IPS-18c (cell line): ENCODE results near the gene GRK3.

Experiments
- H3K4me3 ChIP-seq: 2 replicates; pipeline ENCODE4 v1.7.0; 2013; ENCODE audit warnings: low read depth, mild to moderate bottlenecking, low read length, moderate library complexity; ENCODE audit not compliant: insufficient read depth
- H3K9me3 ChIP-seq: one replicate; pipeline ENCODE4 v1.6.1; 2013; ENCODE audit warnings: mild to moderate bottlenecking, low read length, moderate library complexity; ENCODE audit not compliant: control insufficient read depth, insufficient read depth

Gene GRK3

DNA sequence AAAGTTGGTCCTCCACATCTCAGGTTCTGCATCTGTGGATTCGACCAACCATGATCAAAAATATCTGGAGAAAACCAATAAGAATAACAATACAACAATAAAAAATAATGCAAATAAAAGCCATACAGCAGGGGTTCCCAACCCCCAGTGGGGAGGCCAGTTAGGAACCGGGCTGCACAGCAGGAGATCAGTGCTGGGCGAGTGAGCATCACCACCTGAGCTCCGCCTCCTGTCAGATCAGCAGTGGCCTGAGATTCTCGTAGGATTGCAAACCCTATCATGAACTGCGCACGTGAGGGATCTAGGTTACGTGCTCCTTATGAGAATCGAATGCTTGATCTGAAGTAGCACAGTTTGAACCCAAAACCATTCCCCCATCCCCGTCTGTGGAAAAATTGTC, 152.2 kb downstream of the GRK3 start:
- H3K4me3 ChIP-seq = no peak overlapping the region
- no peaks in the 10 kb centered on the region for H3K9me3 ChIP-seq

DNA sequence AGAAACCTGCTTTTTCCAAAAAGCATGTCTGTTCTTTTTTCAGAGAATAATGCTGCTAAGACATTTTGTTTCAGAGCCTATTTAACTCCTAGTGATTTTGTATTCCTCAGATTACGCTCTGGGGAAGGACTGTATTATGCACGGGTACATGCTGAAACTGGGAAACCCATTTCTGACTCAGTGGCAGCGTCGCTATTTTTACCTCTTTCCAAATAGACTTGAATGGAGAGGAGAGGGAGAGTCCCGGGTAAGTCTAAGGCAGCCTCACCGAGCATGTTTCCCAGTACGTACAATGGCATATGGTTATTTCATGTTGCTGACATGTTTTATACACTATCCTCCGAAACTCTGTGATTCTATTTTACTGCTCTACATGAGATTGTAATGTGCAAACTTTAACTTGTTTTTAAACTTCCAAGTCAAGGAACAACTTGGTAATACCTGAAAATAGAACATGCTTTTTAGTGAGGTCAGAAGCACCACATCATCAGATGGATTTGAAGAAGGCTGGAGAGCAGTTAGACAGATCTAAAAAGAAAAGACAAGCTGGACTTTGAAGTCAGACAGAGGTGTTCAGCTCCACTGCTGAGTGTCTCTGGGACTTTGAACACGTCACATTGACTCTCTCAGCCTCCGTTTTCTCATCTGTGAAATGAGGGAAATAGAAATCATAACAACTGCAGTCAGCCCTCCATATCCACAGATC, 153.8 kb downstream of the GRK3 start:
- Histone ChIP-seq H3K4me3 (no peak overlapping the region), H3K9me3 (no peaks in the 10 kb centered on the region)

DNA sequence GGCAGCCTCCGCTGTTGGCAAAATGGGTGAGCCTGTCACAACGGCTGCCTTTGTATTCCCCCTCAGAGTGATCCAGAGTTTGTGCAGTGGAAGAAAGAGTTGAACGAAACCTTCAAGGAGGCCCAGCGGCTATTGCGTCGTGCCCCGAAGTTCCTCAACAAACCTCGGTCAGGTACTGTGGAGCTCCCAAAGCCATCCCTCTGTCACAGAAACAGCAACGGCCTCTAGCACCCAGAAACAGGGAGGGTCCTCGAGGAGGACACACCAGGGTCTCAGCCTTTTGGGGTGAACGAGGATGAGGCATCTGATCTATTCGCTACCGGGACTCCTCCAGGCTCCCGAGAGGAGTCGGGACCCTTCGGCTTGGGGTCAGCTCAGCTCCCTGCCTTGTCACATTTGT, 157.7 kb downstream of the GRK3 start:
- Histone ChIP-seq H3K4me3 (no peak overlapping the region), H3K9me3 (no peaks in the 10 kb centered on the region)

DNA sequence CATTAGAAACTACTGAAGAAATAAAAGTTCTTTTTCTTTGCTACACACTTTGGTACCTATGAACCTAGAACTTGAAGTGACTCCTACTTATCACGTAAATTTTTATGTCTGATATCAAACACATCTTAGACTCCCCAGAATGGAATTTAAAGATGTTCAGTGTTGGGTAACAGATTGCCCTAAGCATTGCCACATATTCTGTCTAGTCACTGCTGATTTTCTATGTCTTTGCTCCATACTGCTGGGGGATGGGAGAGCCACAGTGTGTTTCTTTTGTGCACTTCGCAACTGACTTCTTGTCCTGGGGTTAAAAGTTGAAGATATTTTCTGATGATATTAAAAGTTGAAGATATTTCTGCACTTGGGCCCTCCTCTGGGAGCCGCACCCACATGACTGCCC, 158.2 kb downstream of the GRK3 start:
- H3K9me3 ChIP-seq = no peaks in the 10 kb centered on the region

DNA sequence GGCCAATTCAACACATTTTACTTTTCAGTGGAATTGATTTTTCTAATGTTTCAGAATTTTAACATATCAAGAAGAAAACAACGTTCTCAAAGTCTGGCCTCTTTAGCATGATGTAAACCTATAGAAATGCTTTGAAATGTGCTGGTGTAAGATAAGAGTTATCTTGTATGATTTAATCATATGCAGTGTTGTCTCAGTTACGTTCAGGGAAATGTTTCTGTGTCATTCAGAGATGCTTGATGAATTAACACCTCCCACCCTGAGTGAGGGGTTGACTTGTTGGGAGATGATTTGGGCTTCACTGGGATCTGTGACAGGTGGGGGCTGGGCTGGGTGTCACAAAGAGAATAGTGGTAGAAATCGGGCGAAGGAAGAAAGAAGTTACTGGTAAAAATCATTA, 161.8 kb downstream of the GRK3 start:
- no peak overlapping the region for H3K4me3 ChIP-seq

More for the DNA sequence above, 158.2 kb downstream of the GRK3 start:
- no peak overlapping the region for H3K4me3 ChIP-seq

DNA sequence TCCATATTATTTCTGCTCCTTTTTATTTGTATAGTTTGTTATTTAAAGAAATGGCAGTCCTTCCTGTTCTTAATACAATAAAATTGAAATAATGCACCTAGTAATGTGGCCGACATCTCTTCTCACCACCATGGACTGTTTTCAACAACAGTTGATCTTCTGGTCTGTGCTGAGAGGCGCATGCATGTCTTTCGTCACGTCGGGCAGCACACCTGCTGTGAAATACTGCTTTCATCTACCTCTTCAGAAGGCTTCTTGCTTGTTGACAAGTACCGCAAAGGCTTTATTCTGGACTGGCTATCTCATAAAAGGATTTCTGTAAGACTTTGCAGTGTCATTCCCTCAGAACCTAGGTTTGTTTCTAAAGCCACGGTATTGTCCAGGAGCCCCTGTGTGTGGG, 163.6 kb downstream of the GRK3 start:
- Histone ChIP-seq H3K4me3 (no peak overlapping the region), H3K9me3 (no peaks in the 10 kb centered on the region)

More for the DNA sequence above, 161.8 kb downstream of the GRK3 start:
- H3K9me3 ChIP-seq = no peaks in the 10 kb centered on the region

DNA sequence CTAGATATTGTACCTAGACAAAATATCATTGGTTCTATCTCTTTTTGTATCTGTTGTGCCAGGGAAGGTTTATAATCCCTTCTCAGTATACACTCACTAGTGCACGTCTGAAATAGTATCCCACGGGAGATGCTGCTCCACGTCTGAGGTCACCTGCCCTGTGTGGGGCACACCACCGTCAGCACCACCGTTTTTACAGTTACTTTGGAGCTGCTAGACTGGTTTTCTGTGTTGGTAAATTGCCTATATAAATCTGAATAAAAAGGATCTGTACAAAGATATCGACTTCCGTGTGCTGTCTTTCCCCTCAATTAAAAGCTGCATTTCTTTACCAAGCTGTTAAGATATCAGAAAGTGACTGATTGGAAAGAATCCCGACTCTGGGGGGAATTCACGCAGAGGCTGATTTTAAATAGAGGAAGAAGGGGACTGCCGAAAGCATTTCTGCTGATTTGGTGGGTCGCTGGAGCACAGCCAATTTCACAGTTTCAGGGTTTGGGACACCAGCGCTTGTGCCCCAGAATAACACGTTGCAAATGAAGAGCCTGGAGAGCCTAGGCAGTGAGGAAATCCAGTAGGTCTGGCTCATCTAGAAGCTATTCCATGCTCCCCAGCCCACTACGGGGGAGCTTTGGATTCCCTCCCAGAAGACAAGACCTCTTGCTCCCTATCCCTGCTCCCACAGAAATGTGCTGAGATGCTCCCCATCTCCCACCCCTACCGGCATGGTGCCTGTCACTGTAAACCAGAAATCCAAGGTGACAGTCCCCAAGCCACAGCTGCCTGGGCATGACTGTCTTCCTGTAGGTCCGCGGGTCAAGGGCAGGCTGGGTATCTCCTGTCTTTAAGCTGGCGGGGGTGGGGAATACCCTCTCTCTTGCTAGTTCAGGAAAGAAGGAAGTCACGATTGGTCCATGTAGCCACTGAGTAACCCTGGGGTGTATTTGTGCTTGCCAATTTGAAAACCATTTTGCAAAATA, 164.8 kb downstream of the GRK3 start:
- Histone ChIP-seq H3K9me3 (no peaks in the 10 kb centered on the region), H3K4me3 (no peak overlapping the region)

DNA sequence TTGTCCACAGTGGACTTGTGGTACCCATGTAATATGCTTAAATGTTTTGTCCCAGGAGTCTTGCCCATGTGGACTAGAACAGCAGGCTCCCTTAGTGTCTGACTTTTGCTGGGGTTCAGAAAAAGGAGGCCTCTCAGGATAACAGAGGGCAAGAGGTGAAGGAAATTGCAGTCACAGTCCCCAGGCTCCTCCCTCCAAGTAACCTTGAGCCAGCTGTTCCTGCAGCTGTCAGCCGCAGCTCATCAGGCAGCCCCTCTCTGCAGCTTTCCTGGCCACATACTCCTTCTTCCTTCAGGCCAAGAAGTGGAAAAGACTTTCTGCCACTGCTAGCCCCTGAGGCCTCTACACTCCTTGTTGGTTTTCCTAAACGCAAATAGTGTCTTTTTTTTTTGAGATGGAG, 171.2 kb downstream of the GRK3 start:
- no peaks in the 10 kb centered on the region for H3K9me3 ChIP-seq
- H3K4me3 ChIP-seq = no peak overlapping the region

DNA sequence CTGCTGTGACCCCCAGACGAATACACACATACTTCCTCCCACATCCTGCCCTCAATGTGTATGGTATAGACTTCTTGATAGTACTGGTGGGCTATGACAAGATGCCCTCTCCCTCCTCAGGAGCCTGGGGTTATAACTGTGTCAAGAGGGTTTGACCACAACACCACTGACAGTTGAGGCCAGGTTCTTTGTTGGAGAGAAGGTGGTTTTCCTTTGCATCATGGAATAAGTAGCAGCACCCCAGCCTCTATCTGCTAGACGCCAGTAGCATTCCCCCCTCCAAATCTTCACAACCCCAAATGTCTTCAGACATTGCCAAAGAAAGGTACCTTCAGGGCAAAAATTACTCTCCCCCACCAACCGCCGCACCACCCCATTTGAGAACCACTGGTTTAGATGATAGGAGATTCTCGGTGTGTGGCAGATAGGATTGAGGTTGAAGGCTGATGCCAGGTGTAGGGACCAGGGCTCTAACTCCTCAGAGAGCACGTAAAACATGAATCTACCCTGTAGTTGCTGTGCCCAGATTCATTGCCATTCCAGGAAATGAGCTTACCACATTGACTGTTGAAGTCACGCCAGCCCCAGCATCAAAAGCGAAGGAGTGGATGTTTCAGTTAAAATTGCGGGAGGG, 172.0 kb downstream of the GRK3 start:
- H3K9me3 ChIP-seq = no peaks in the 10 kb centered on the region
- no peak overlapping the region for H3K4me3 ChIP-seq

DNA sequence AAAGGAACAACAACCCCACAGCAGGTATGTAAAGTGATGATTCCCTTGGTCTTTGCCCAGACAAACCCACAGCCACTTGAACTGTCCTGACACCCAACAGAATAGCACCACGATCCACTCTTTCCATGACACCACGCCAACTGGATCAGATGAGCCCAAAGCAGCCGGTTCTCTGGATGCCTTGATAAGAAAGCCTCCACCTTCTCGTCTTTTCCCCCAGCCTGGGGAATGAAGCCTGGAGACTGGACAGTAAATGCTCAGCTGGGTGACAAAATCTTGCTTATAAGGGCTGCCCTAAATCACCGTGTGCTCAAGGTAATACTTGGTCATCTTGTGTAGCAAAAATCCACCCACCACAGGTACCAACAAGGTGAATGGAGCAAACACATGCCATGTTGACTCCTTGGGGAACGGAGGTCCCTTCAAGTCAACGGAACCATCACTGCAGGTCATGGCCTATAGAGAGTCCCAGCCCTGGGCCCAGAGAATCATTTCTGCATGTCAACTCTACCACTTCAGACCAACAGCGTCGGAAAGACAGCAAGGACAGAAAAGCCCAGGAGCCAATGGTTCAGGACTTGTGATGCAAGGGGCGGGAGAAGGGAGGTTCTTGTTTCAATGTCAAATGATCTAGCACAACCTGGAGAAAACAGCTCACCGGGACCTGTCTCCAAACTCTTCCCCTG, 175.3 kb downstream of the GRK3 start:
- Histone ChIP-seq H3K9me3 (no peaks in the 10 kb centered on the region), H3K4me3 (no peak overlapping the region)

DNA sequence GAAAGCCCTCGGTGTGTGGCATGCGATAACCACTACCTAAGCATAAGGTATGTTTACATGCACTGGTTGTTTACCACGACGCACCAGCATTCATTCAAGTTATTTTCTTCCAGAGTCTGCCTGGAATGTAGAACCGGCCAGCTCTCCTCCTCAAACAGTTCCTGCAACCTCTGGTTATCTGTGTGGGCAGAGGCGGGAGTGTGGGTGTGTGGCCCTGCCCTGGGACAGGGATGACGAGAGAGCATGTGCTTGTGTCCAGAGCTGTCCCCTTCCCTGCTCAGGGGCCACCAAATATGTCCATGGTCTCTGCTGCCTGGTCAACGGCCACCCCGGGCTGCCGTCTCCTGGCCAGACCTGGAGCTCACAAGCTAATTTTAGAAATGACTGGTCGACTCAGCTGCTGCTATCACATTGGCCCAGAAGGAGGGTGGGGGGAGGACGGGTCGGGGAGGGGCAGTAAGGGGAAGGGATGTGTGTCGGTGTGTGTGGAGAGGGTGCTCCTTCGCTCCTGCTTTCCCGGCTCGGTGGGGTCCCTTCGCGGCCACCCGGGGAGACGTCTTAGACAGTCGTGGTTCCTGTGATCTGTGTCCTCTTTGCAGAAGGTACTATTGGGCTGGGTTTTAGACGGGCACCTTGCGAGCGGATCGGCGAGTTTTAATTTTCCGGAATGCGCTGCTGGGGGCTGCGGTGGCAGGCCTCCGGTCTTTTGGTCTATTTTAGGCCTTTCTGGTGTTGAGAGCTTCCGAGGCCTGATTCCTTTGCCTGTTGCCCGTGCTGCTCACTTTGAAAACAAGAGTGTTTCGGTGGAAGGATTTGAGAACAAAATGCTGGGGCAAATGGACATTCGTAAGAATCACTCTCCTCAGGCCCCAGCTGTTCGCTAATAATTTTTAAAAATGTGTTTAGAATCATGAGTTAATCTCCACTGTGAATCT, 177.5 kb downstream of the GRK3 start, which contains the start of gene MYO18B:
TSS of gene MYO18B (plus strand) at position 497 of the 935 bp plus-strand sequence. CDS start 18,905 bp downstream, outside the sequence.
- Histone ChIP-seq H3K4me3 (no peak within 1 kb of the TSS), H3K9me3 (no peaks in the 10 kb centered on the region)

DNA sequence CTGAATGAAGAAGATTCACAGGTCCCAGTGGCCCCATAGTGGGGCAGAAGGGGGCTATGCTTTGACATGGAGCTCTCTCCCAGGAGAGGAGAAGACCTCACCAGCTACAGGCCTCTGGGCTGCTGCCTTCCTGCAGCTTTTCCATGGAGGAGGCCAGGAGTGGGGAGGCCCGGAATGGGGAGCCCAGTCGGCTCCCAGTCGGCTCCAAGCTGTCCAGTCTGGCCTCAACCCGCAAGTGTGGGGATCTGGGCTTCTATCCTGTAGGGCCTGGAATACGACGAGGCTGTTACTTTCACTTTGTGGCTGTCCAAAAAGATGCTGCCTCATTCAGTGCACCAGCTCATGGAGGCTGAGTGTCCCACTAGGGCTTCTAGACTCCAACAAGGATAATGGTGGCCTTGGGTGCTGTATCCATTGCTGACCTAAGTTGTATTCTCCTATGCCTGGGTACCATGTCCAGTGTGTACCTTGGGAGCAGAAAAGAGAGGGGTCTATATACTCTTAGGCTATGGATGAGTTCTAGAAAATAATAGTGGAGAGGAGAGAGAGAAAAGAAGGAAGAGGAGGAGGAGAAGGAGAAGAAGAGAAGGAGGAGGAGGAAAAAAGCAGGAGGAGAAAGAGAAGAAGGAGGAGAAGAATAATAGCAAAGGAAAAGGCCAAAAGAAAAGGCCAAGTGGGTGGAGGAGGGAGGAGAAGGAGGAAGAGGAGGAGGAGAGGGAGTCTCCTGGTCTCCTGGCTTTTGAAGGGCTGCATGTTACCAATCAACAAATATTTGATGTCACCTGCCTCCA, 178.6 kb downstream of the GRK3 start:
- Histone ChIP-seq H3K4me3 (no peak overlapping the region), H3K9me3 (no peaks in the 10 kb centered on the region)

DNA sequence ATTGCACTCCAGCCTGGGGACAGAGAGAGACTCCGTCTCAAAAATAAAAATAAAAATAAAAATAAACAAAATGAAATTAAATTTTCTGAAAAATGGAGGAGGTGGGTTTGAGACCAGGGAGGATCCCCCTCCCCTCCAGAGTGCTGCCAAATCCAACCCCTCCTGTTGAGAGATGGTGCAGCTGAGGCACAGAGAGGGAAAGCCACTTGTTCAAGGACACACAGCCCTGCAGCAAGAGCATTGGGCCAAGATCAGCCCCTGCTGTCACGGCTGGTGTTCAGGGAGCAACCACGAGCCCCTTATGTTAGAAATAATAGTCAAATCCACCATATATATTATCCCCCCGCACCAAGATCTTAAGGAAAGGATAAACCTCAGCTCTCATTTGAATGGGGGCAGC, 180.2 kb downstream of the GRK3 start:
- Histone ChIP-seq H3K9me3 (no peaks in the 10 kb centered on the region), H3K4me3 (no peak overlapping the region)

DNA sequence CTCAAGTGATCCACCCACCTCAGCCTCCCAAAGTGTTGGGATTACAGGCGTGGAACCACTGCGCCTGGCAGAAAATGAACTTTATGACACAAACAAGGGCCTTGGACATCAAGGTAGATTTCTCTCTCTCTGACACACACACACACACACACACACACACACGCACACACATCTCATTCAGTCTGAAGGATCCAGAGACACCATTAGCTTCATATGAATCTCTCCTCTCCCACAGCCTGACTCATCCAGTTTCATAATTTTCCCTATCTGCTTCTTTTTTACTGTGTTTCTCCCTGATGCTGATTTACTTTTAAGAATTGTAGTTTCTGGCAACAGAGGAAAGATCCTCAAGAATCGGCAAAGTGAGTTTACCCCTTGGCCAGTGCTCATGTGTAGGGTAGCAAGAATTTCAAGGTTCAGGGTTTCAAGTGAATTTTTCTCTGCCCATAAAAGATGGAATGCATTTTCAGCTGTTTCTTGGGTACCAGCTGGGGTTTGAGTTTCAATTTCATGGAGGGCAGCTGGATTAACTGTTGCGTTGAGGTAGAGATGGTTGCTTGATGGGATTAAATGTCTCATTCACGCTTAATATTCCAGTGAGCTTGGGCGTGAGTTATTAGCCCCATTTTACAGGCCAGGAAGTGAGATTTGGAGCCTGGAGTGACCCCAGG, 181.0 kb downstream of the GRK3 start:
- Histone ChIP-seq H3K4me3 (no peak overlapping the region), H3K9me3 (no peaks in the 10 kb centered on the region)

DNA sequence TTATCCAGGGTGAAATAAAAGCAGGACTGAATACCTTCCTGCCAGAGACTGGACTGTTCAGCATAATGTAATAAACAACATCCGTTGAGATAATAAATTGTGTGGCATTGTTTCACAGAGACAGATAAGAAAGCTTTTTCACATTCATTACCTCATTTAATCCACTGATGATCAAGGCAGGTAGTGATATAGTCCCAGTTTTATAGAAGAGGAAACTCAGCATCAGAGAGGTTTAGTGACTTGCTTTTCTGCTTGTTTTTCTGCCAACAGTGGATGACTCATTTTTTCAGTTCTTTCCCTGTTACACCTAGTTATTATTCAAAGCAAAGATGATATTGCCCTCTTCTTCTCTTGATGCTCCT, 181.5 kb downstream of the GRK3 start:
- no peak overlapping the region for H3K4me3 ChIP-seq
- H3K9me3 ChIP-seq = no peaks in the 10 kb centered on the region
